Right lobe of liver (tissue), 4 donors: ENCODE data around the gene NDUFAF3.

Source experiments
- POLR2A ChIP-seq: fragments of 450-650 bp; IDR thresholded peaks from one replicate; pipeline ENCODE4 v1.6.1; 2017; ENCODE audit warnings: antibody characterized with exemption, mild to moderate bottlenecking
- TF ChIP-seq, protein P1 (sequence below), 4 donors: fragments of 200-600 bp in 3 of 4; fragments of 450-650 bp in 1 of 4; IDR thresholded peaks; one replicate each; pipeline versions ENCODE4 v1.5.1 to v1.8.0; 2016 to 2022; ENCODE audit warnings: antibody characterized with exemption in 4 of 4, mild to moderate bottlenecking in 2 of 4
- donor health status: DM: no; HTN: no; CAD: no.
- donor health status: DM: no; HTN: no; CAD: no.
- donor health status: DM: no; HTN: yes; CAD: no.

DNA sequence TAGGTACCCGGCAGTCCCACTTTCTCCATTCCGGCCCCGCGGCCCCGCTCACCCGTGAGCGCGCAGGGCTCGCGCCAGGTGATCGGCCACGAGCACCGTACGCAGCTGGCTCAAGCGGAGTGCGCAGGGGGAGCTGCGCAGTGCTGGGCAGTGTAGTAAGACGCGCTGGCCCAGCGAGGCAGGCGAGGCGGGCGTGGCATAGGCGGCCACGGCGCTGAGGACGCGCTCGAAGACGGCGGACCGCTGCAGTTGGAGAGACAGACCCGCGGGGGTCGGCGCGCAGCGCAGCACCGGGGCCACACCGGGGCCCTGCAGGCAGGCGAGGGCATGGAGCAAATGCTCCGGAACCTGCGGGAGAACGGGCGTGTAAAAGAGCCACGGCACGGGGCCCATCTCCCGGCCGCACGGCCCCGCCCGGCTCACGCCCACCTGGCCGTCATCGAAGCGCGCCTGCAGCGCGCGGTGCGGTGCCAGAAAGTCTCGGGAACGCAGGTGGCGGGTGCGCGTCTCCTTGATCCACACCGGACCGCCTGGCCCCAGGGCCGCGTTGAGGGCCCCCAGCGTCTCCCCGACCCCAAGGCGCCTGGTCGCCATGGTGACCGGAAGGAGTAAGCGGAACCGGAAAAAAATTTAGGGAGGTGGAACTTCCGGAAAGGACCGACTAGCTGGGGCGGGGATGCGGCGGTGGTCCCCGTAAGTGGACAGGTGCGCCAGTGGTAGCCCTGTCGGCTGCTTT is 3.8 kb upstream of the NDUFAF3 start, which contains the start of gene DALRD3:
- TF ChIP-seq POLR2A = peak; percentile 35
- TF ChIP-seq, protein P1, sequence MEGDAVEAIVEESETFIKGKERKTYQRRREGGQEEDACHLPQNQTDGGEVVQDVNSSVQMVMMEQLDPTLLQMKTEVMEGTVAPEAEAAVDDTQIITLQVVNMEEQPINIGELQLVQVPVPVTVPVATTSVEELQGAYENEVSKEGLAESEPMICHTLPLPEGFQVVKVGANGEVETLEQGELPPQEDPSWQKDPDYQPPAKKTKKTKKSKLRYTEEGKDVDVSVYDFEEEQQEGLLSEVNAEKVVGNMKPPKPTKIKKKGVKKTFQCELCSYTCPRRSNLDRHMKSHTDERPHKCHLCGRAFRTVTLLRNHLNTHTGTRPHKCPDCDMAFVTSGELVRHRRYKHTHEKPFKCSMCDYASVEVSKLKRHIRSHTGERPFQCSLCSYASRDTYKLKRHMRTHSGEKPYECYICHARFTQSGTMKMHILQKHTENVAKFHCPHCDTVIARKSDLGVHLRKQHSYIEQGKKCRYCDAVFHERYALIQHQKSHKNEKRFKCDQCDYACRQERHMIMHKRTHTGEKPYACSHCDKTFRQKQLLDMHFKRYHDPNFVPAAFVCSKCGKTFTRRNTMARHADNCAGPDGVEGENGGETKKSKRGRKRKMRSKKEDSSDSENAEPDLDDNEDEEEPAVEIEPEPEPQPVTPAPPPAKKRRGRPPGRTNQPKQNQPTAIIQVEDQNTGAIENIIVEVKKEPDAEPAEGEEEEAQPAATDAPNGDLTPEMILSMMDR (IDR thresholded peaks at IDR 0.05) = no peak
